HG02981 (cell line): ENCODE results near the gene FN1.
"Not testable (repeated sequence)": the region's sequence is repeated elsewhere in the genome, so short reads cannot be mapped to it uniquely, and the experiment has no call there.

ENCODE experiments used
- ATAC-seq: cut with Tn5 transposase; IDR thresholded peaks from one replicate; pipeline ENCODE4 v1.9.1; 2021; ENCODE audit warnings: mild to moderate bottlenecking, moderate library complexity; ENCODE audit not compliant: unreplicated experiment

Gene FN1

GRCh38 chr2:215409331-215410127, 26.3 kb downstream of the FN1 start:
- no peak for ATAC-seq

GRCh38 chr2:215408441-215408840, 27.4 kb downstream of the FN1 start:
- not testable (repeated sequence) for ATAC-seq

GRCh38 chr2:215407590-215408264, 28.1 kb downstream of the FN1 start:
- ATAC-seq = no peak

GRCh38 chr2:215407061-215407460, 28.8 kb downstream of the FN1 start:
- ATAC-seq = no peak

GRCh38 chr2:215405722-215406581, 29.9 kb downstream of the FN1 start:
- ATAC-seq = no peak

GRCh38 chr2:215404348-215405012, 31.4 kb downstream of the FN1 start:
- no peak for ATAC-seq

- no peak for ATAC-seq
Measured at GRCh38 chr2:215403441-215404347, 32.2 kb downstream of the FN1 start.

- ATAC-seq = no peak
Measured at GRCh38 chr2:215401896-215402379, 33.9 kb downstream of the FN1 start.

- no peak for ATAC-seq
Measured at GRCh38 chr2:215399067-215399716, 36.7 kb downstream of the FN1 start.

GRCh38 chr2:215397632-215398341, 38.1 kb downstream of the FN1 start:
- no peak for ATAC-seq

GRCh38 chr2:215396595-215397313, 39.1 kb downstream of the FN1 start:
- no peak for ATAC-seq

GRCh38 chr2:215395687-215396460, 40.0 kb downstream of the FN1 start:
- ATAC-seq = no peak

GRCh38 chr2:215394102-215394805, 41.6 kb downstream of the FN1 start:
- ATAC-seq = no peak

- no peak for ATAC-seq
Measured at GRCh38 chr2:215392687-215393270, 43.1 kb downstream of the FN1 start.

GRCh38 chr2:215392164-215392563, 43.7 kb downstream of the FN1 start:
- ATAC-seq = no peak

- ATAC-seq = no peak
Measured at GRCh38 chr2:215391531-215391930, 44.3 kb downstream of the FN1 start.
